ENCODE data around the gene EWSR1. TPM values are rescaled to one million over a fixed set of nuclear protein-coding genes. Genes with fewer than 3 reads are reported as not detected.

Gene EWSR1
- total and polyA plus RNA-seq, 2 of the 4 experiments (the other 2 are of a cell fraction): 243 to 518 TPM

DNA sequence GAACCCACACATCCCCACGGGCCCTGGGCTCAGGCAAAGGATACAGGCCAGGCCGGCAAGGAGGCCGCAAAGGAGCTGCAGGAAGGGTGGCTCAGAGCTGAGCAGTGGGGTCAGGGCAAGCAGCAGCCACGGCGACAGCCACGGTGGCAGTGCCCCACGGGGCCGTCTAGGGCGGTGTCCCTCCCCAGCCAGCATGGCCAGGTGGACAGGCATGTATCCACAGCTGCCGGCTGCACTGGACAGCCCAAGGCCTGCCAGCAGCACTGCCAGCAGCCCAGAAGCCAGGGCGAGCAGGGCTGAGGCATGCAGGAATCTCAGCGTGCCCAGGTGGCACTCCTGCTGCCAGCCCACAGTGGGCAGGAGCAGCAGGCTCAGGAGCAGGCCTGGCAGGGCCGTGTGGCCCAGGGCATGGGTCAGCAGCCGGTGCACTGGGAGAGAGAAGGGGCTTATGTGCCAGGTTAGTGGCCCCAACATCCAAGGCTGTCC, 4.2 kb upstream of the EWSR1 start:
- Histone ChIP-seq H2AK9ac (replicated peaks; ENCODE audit: low read depth, low read length, poor library complexity) (peak overlapping the region; percentile 52), H3K4ac (ENCODE audit: low read depth, low read length) (no peak overlapping the region), H3K18ac (ENCODE audit: low read depth, low read length) (no peak overlapping the region), H4K5ac (ENCODE audit: low read depth, low read length) (no peak overlapping the region), H2BK5ac (ENCODE audit: low read depth, low read length, poor library complexity, severe bottlenecking) (no peak overlapping the region), H3K27me3 (ENCODE audit: control insufficient read depth, insufficient read depth, low read length) (no peaks in the 10 kb centered on the region), H3K9ac (ENCODE audit: low read depth, low read length) (no peak overlapping the region), H3K9me1 (ENCODE audit: insufficient read depth, low read length) (peaks cover 10% of the 10 kb centered on the region; the same call in 1 of the 2 replicates), H2BK15ac (ENCODE audit: low read depth, low read length) (no peak overlapping the region), H3K27ac (ENCODE audit: insufficient read depth, low read length) (no peak overlapping the region), H2BK120ac (ENCODE audit: low read depth, low read length) (no peak overlapping the region), H3K9me3 (ENCODE audit: control insufficient read depth, insufficient read depth, low read length) (no peaks in the 10 kb centered on the region), H2AFZ (replicated peaks; ENCODE audit: low read length, poor library complexity) (no peak overlapping the region), H2BK20ac (ENCODE audit: low read depth, low read length) (no peak overlapping the region), H4K20me1 (ENCODE audit: insufficient read depth, low read length) (peaks cover 4% of the 10 kb centered on the region), H4K91ac (ENCODE audit: insufficient read depth, low read depth, low read length) (no peak overlapping the region), H3K14ac (replicated peaks; ENCODE audit: low read depth, low read length) (no peak overlapping the region), H4K8ac (ENCODE audit: low read depth in 2 of 2, low read length in 2 of 2) (no peak overlapping the region), H3K4me2 (ENCODE audit: low read depth, low read length) (no peak overlapping the region), H3K79me1 (ENCODE audit: low read depth in 1 of 2, low read length in 2 of 2) (peaks cover 15 to 21% of the 10 kb centered on the region in 2 experiments; a peak in 3 of 4 replicates), H3K23ac (ENCODE audit: low read depth, low read length) (no peak overlapping the region), H3K4me1 (ENCODE audit: control insufficient read depth, insufficient read depth, low read length) (peaks cover 8% of the 10 kb centered on the region), H2AK5ac (ENCODE audit: low read depth, low read length) (no peak overlapping the region), H3K36me3 (ENCODE audit: control insufficient read depth, insufficient read depth, low read length) (peaks cover 22% of the 10 kb centered on the region), H3K56ac (ENCODE audit: extremely low read depth, insufficient read depth, low read length) (no peak overlapping the region), H3K4me3 (ENCODE audit: insufficient read depth, low read depth, low read length) (no peak overlapping the region)
- no peak for DNase-seq
- ATAC-seq (ENCODE audit: low read depth): no peak
- in situ Hi-C loops (cut with MboI; ENCODE audit: low sequenced_read_pairs) (no loop called here), dilution Hi-C loops (cut with HindIII; ENCODE audit: low sequenced_read_pairs, unreplicated experiment) (no loop called here), intact Hi-C loops (cut with micrococcal nuclease) (no loop called here)
- ChIA-PET POLR2A (ENCODE audit: unreplicated experiment) (no interaction called here), CTCF (no interaction called here)
- no TSS peak for BruUV-seq (replicated peaks)
- TF ChIP-seq MAFK (IDR thresholded peaks at IDR 0.05; ENCODE audit: low read depth, low read length) (no peak), MAZ (IDR thresholded peaks at IDR 0.05; ENCODE audit: borderline replicate concordance, low read depth, low read length) (no peak), RFX5 (IDR thresholded peaks at IDR 0.05; ENCODE audit: low read depth, low read length) (no peak), CEBPB (IDR thresholded peaks at IDR 0.05; ENCODE audit: low read depth, low read length) (no peak), CHD1 (IDR thresholded peaks at IDR 0.05; ENCODE audit: low read depth, low read length) (no peak), MXI1 (IDR thresholded peaks at IDR 0.05; ENCODE audit: borderline replicate concordance, low read depth, low read length) (no peak), POLR2A (IDR thresholded peaks at IDR 0.05; ENCODE audit: low read depth, low read length) (no peak), NFE2L2 (IDR thresholded peaks at IDR 0.05; ENCODE audit: low read depth, low read length) (no peak), RAD21 (IDR thresholded peaks at IDR 0.05; ENCODE audit: low read length) (no peak), BHLHE40 (IDR thresholded peaks at IDR 0.05; ENCODE audit: low read depth, low read length) (no peak), SMC3 (IDR thresholded peaks at IDR 0.05; ENCODE audit: low read depth, low read length) (no peak), FOS (IDR thresholded peaks at IDR 0.05; ENCODE audit: low read depth, low read length) (no peak), RCOR1 (IDR thresholded peaks at IDR 0.05; ENCODE audit: insufficient replicate concordance, low read length) (no peak)
- TF ChIP-seq, protein P1, sequence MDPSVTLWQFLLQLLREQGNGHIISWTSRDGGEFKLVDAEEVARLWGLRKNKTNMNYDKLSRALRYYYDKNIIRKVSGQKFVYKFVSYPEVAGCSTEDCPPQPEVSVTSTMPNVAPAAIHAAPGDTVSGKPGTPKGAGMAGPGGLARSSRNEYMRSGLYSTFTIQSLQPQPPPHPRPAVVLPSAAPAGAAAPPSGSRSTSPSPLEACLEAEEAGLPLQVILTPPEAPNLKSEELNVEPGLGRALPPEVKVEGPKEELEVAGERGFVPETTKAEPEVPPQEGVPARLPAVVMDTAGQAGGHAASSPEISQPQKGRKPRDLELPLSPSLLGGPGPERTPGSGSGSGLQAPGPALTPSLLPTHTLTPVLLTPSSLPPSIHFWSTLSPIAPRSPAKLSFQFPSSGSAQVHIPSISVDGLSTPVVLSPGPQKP (IDR thresholded peaks at IDR 0.05; ENCODE audit: borderline replicate concordance, low read depth, low read length): no peak
- TF ChIP-seq, protein P2, sequence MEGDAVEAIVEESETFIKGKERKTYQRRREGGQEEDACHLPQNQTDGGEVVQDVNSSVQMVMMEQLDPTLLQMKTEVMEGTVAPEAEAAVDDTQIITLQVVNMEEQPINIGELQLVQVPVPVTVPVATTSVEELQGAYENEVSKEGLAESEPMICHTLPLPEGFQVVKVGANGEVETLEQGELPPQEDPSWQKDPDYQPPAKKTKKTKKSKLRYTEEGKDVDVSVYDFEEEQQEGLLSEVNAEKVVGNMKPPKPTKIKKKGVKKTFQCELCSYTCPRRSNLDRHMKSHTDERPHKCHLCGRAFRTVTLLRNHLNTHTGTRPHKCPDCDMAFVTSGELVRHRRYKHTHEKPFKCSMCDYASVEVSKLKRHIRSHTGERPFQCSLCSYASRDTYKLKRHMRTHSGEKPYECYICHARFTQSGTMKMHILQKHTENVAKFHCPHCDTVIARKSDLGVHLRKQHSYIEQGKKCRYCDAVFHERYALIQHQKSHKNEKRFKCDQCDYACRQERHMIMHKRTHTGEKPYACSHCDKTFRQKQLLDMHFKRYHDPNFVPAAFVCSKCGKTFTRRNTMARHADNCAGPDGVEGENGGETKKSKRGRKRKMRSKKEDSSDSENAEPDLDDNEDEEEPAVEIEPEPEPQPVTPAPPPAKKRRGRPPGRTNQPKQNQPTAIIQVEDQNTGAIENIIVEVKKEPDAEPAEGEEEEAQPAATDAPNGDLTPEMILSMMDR (conservative IDR thresholded peaks at IDR 0.05; ENCODE audit: low read depth, low read length): no peak
- TF ChIP-seq, protein P3, sequence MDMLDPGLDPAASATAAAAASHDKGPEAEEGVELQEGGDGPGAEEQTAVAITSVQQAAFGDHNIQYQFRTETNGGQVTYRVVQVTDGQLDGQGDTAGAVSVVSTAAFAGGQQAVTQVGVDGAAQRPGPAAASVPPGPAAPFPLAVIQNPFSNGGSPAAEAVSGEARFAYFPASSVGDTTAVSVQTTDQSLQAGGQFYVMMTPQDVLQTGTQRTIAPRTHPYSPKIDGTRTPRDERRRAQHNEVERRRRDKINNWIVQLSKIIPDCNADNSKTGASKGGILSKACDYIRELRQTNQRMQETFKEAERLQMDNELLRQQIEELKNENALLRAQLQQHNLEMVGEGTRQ (IDR thresholded peaks at IDR 0.05; ENCODE audit: low read depth, low read length): no peak
- WGBS, 2 experiments (ENCODE audit: extremely low coverage in 2 of 2, insufficient read length in 1 of 2): 89% methylated on average over 11 of the region's 14 CpGs; no CpG with 5 or more reads in 1 of the 2 experiments

All from IMR-90 (cell line).